ENCODE results near the gene XPC.

DNA sequence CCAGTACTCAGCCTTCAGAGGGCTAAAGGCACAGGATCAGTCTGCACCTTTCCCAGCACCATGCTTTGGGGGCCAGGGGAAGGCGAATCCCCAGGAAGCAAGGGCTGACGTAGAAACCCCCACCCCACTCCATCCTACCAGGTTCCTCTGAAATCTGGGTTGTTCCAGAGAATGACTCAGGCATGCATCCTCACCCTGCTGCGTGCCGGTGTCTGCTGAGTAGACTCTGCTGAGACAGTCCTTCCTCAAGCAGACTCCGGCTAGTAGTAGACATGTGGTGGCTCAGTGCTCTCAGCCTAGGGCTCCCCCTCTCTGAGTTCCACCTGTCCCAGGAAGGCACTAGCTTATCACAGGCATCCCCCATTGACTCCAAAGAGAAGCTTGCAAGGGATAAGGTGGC lies 44.5 kb downstream of the XPC start:
- TF ChIP-seq EZH2 (IDR thresholded peaks at IDR 0.05; ENCODE audit: borderline replicate concordance, insufficient read depth, low read length, poor library complexity, severe bottlenecking), result no peak
- TF ChIP-seq, protein P1, sequence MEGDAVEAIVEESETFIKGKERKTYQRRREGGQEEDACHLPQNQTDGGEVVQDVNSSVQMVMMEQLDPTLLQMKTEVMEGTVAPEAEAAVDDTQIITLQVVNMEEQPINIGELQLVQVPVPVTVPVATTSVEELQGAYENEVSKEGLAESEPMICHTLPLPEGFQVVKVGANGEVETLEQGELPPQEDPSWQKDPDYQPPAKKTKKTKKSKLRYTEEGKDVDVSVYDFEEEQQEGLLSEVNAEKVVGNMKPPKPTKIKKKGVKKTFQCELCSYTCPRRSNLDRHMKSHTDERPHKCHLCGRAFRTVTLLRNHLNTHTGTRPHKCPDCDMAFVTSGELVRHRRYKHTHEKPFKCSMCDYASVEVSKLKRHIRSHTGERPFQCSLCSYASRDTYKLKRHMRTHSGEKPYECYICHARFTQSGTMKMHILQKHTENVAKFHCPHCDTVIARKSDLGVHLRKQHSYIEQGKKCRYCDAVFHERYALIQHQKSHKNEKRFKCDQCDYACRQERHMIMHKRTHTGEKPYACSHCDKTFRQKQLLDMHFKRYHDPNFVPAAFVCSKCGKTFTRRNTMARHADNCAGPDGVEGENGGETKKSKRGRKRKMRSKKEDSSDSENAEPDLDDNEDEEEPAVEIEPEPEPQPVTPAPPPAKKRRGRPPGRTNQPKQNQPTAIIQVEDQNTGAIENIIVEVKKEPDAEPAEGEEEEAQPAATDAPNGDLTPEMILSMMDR (IDR thresholded peaks at IDR 0.05; ENCODE audit: poor library complexity, severe bottlenecking), result no peak
- no peak for TF ChIP-seq EP300 (conservative IDR thresholded peaks at IDR 0.05; ENCODE audit: poor library complexity, severe bottlenecking)
- TF ChIP-seq TAF1 (IDR thresholded peaks at IDR 0.05; ENCODE audit: low read depth), result no peak
- TF ChIP-seq POLR2AphosphoS5 (IDR thresholded peaks at IDR 0.05), result no peak
